WTC11 (cell line): Measurements from ENCODE around the gene ANO10.

Experiments used
- CTCF ChIP-seq: fragments of 200-600 bp; IDR thresholded peaks from 2 replicates; pipeline ENCODE4 v1.8.0; 2022; ENCODE audit warnings: antibody characterized with exemption
- FOXP1 ChIP-seq: sonication (generic); formaldehyde crosslinking; IDR thresholded peaks from 2 replicates; pipeline ENCODE4 v1.8.0; 2022; ENCODE audit warnings: missing genetic modification reagents, mild to moderate bottlenecking, moderate library complexity, borderline replicate concordance

- TF ChIP-seq CTCF = no peak
- TF ChIP-seq FOXP1 (CRISPR knock-in tag) = no peak
These were observed 242.5 kb downstream of the ANO10 start for GRCh38 chr3:43379343-43379742.
